Mammary microvascular endothelial cell (primary cell): Measurements from ENCODE around the gene AGAP6. TPM values are rescaled to one million over a fixed set of nuclear protein-coding genes. Genes with fewer than 3 reads are reported as not detected.

ENCODE experiments used
- total RNA-seq: library from RNA; depleted of rRNA; stranded (reverse); fragments of >200 nt; gene quantifications from 2 replicates; pipeline ENCODE4 v1.2.3, GENCODE V29; 2015

The AGAP6 gene
- total RNA-seq: 2.4 and 3.0 TPM in 2 replicates

DNA sequence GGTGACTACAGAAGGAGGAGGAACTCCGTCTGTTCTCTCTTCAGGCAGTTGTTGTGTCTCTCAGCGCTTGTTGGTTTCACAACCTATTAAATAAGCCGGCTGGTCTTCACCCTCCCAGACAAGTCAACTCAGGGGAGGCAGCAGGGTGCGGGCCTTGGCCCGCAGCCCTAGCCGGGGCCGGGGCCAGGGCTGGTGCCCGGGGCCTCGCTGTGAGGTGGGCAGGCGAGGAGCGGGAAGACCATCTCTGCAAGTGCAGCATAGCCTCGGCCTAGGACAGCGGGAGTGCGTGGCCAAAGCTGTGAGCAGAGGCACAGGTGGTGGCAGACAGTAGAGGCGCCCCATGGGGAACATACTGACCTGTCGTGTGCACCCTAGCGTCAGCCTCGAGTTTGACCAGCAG is at the start of gene AGAP6:
AGAP6 (plus strand) TSS at position 31 of the 400 bp plus-strand sequence; CDS start at position 341, 310 bp downstream.

DNA sequence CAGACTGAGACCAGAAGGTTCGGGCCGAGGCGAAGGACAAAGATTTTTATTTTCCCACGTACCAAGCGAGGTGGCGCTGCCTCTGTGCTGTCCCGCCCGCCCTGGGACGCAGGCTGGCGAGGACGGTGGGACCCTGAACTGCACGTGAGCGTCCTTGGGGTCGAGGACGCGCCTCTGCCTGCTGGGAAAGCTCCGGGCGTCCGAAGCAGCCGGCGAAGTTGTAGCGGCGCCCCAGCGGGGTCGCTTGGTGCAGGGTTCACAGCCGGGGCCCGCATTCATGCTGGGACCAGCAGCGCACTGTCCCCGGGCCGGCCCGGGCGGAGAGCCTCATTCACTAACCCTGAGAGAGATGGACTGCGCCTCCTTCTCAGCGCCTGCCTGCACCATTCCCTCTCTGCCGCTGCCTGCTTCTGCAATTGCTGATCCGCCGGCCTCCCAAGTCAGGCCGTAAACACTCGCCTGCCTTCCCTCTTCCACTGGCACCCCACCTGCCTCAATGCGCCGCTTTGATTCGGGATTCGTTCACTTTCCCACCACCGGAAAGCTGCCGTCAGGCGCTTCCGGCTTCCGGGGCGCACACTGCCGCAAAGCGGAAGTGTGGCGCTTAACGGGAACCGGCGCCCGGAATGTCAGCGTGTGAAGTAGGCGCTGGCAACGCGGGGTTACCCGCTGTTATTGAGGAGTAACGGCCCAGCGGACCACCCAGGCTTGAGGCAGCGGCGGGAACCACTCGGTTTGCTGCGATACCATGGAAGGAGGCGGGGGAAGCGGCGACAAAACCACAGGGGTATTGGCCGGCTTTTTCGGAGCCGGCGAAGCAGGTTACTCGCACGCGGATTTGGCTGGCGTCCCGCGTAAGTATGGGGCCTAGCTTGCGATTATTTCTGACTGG is 46.5 kb upstream of the AGAP6 start, which contains the start of the genes PARG and TIMM23B:
PARG (minus strand) TSS at position 581 of the 892 bp plus-strand sequence; CDS start at position 279, 302 bp downstream.
TIMM23B (plus strand) TSS at position 607 of the 892 bp plus-strand sequence; CDS start at position 749, 142 bp downstream.

Other genes with a start within 250 kb of the AGAP6 start
- gene OGDHL, start 226.1 kb upstream of the AGAP6 start, total RNA-seq: not detected in 2 replicates
- 13.7 and 17.5 TPM in 2 replicates for gene PARG, start 46.4 kb upstream of the AGAP6 start, total RNA-seq
- 10.5 and 15.2 TPM in 2 replicates for gene TIMM23B, start 46.4 kb upstream of the AGAP6 start, total RNA-seq
- 42.4 and 42.8 TPM in 2 replicates for gene WASHC2A, start 79.5 kb downstream of the AGAP6 start, total RNA-seq